GM12875 (cell line): ENCODE results near the gene TBCD.

Source experiments
- H3K4me3 ChIP-seq: one replicate; pipeline ENCODE4 v1.5.1; 2011; ENCODE audit warnings: low read depth, low read length, control low read depth
- TF ChIP-seq, protein P1 (sequence below): IDR thresholded peaks from 2 replicates; pipeline ENCODE4 v1.5.1; 2011; ENCODE audit warnings: low read depth, mild to moderate bottlenecking, control low read depth, inconsistent platforms, low read length, moderate library complexity, borderline replicate concordance; ENCODE audit not compliant: insufficient read depth

Gene TBCD

DNA sequence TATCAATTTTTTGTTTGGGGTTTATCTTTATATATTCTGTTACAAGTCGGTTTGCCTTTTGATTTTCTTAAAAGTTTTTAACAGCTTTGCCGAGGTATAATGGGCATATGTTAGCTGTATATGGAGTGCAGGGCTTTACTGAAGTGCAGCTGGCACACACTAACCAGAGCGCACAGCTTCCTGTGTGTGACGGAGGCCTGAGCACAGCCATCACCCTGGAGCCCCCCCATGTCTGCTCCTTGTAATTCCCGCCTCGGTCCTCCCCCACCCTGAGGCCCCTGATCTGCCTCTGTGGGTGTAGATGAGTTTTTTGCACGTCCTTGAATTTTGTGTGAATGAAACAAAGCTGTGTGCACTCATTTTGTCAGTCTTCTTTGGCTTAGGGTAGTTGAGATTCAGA lies 148.1 kb downstream of the TBCD start:
- no peak overlapping the region for H3K4me3 ChIP-seq
- TF ChIP-seq, protein P1, sequence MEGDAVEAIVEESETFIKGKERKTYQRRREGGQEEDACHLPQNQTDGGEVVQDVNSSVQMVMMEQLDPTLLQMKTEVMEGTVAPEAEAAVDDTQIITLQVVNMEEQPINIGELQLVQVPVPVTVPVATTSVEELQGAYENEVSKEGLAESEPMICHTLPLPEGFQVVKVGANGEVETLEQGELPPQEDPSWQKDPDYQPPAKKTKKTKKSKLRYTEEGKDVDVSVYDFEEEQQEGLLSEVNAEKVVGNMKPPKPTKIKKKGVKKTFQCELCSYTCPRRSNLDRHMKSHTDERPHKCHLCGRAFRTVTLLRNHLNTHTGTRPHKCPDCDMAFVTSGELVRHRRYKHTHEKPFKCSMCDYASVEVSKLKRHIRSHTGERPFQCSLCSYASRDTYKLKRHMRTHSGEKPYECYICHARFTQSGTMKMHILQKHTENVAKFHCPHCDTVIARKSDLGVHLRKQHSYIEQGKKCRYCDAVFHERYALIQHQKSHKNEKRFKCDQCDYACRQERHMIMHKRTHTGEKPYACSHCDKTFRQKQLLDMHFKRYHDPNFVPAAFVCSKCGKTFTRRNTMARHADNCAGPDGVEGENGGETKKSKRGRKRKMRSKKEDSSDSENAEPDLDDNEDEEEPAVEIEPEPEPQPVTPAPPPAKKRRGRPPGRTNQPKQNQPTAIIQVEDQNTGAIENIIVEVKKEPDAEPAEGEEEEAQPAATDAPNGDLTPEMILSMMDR = no peak

GRCh38 chr17:82900741-82901140 lies 148.9 kb downstream of the TBCD start:
- TF ChIP-seq, protein P1 = no peak
- H3K4me3 ChIP-seq = no peak overlapping the region

GRCh38 chr17:82901356-82901755 lies 149.5 kb downstream of the TBCD start:
- H3K4me3 ChIP-seq = no peak overlapping the region
- TF ChIP-seq, protein P1 = no peak

GRCh38 chr17:82901856-82902255 lies 150.0 kb downstream of the TBCD start:
- no peak overlapping the region for H3K4me3 ChIP-seq
- TF ChIP-seq, protein P1 = no peak

DNA sequence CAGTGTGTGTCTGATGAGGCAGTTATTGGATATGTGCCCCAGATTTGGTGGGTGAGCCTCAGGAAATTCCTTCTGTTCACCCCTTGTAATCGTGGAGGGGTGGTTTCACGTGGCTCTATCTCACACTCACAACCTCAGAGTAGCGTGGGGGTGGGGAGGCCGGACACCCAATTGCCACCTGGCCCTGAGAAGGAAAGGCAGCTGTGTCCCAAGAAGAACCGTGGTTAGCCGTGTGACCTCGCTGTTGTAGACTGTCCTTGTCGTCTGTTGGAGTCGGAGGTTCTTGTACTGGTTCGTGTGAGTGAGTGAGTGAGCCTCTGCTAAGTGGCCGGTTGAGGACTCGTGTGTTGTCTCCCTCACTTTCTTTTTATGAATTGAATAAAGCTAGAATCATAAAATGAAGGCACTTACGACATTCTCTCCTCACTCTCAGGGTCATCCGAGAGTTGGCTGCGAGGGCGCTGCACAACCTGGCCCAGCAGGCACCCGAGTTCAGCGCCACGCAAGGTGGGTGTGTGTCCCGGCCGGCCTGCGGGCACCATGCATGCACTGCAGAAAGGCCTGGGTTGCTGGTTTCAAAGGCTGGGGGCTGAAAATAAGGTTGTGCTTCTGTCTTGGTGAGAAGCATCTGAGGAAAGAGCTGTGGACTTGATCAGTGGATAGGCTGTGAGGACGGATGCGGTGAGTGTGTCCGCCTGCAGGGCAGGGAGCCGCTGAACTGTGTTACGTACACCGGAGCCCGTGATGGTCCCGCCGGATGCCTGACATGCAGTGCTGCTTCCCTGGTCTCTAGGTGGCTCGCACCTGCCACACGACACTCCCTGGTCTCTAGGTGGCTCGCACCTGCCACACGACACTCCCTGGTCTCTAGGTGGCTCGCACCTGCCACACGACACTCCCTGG lies 151.4 kb downstream of the TBCD start:
- no peak overlapping the region for H3K4me3 ChIP-seq
- TF ChIP-seq, protein P1 = no peak

DNA sequence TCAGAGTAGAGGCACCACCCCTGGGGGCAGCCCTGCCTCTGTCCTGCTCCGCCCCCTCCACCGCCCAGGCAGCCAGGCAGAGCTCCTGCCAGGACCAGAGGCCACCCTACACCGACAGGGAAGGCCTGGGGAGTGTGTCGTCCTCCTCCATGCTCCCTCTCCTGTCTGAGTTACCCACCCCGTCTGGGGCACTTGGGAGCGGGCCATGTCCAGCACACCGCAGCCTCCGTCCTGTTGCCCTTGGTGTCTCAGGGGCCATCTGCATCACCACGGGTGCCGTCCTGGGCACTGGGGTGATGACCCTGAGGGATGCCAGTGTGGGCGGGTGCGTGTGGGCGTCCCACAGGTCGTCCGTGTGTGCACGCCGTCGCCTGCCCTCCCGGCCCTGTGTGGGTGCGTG lies 153.3 kb downstream of the TBCD start:
- TF ChIP-seq, protein P1 = no peak
- H3K4me3 ChIP-seq = no peak overlapping the region

GRCh38 chr17:82907797-82908542 lies 156.1 kb downstream of the TBCD start:
- no peak overlapping the region for H3K4me3 ChIP-seq
- TF ChIP-seq, protein P1 = no peak
